SK-N-SH (cell line): ENCODE measurements around the gene CDH12. TPM values are rescaled to one million over a fixed set of nuclear protein-coding genes. Genes with fewer than 3 reads are reported as not detected.

Experiments
- CTCF ChIA-PET: fragments of 300-600, 350-600 bp; formaldehyde crosslinking; extraction: SDS; loops from one replicate; lab custom pipeline; 2021; lab: Yijun Ruan, JAX
- POLR2A ChIA-PET: fragments of 350-600 bp; sonication (Branson Sonifier 250); formaldehyde crosslinking; extraction: SDS; loops from one replicate; lab custom pipeline; 2020; ENCODE audit warnings: antibody characterized with exemption, inconsistent platforms; lab: Yijun Ruan, JAX
- DNase-seq: peaks from one replicate; pipeline ENCODE4 v3.0.0; 2012
- H2AFZ ChIP-seq: fragments of 200-600 bp; sonication (generic); 2 replicates; pipeline ENCODE4 v1.8.1; 2016; ENCODE audit warnings: antibody characterized with exemption, mild to moderate bottlenecking, low read depth
- H3F3A ChIP-seq: fragments of 200-600 bp; sonication (generic); replicated peaks from 2 replicates; pipeline ENCODE3; 2016; ENCODE audit warnings: antibody characterized with exemption, mild to moderate bottlenecking; ENCODE audit not compliant: insufficient read depth
- H3K27ac ChIP-seq, 2 experiments: fragments of 200-500 bp in 1 of 2; fragments of 200-600 bp in 1 of 2; sonication (Bioruptor generic) in 1 of 2; sonication (generic), shearing (Covaris generic) in 1 of 2; 2 replicates each; pipeline versions ENCODE4 v1.5.1 to v1.6.1; 2014 to 2016; ENCODE audit warnings: low read depth in 2 of 2, inconsistent platforms in 1 of 2, low read length in 1 of 2, mild to moderate bottlenecking in 1 of 2, mixed read lengths in 1 of 2
- H3K27me3 ChIP-seq: fragments of 200-600 bp; sonication (generic), shearing (Covaris generic); 2 replicates; pipeline ENCODE4 v1.6.1; 2016; ENCODE audit warnings: mixed run types; ENCODE audit not compliant: insufficient read depth
- H3K36me3 ChIP-seq, 2 experiments: fragments of 200-500 bp in 1 of 2; fragments of 200-600 bp in 1 of 2; sonication (Bioruptor generic) in 1 of 2; sonication (generic) in 1 of 2; replicated peaks in 1 of 2; 2 replicates each; pipeline versions ENCODE3 to v1.5.1; 2014 to 2016; ENCODE audit warnings: low read length in 1 of 2, mild to moderate bottlenecking in 1 of 2; ENCODE audit not compliant: insufficient read depth in 2 of 2, control insufficient read depth in 1 of 2
- H3K4me1 ChIP-seq, 2 experiments: fragments of 200-500 bp in 1 of 2; fragments of 200-600 bp in 1 of 2; sonication (Bioruptor generic) in 1 of 2; sonication (generic), shearing (Covaris generic) in 1 of 2; 2 replicates each; pipeline versions ENCODE4 v1.5.1 to v1.6.1; 2014 to 2016; ENCODE audit warnings: low read depth in 1 of 2, low read length in 1 of 2, mixed run types in 1 of 2; ENCODE audit not compliant: insufficient read depth in 2 of 2, control insufficient read depth in 1 of 2
- H3K4me2 ChIP-seq: fragments of 200-600 bp; sonication (generic), shearing (Covaris generic); 2 replicates; pipeline ENCODE4 v1.6.1; 2017; ENCODE audit warnings: mixed run types
- H3K4me3 ChIP-seq, 2 experiments: fragments of 200-500 bp in 1 of 2; fragments of 200-600 bp in 1 of 2; sonication (Bioruptor generic) in 1 of 2; sonication (generic), shearing (Covaris generic) in 1 of 2; 2 replicates each; pipeline versions ENCODE4 v1.5.1 to v1.8.1; 2014 to 2016; ENCODE audit warnings: low read depth in 2 of 2, inconsistent platforms in 1 of 2, low read length in 1 of 2, mild to moderate bottlenecking in 1 of 2, mixed read lengths in 1 of 2, moderate library complexity in 1 of 2
- H3K79me2 ChIP-seq: fragments of 200-600 bp; sonication (generic); 2 replicates; pipeline ENCODE4 v1.8.1; 2017; ENCODE audit warnings: mild to moderate bottlenecking; ENCODE audit not compliant: insufficient read depth
- H3K9ac ChIP-seq: fragments of 200-600 bp; sonication (generic); 2 replicates; pipeline ENCODE4 v1.6.1; 2017; ENCODE audit warnings: mixed run types
- H3K9me2 ChIP-seq: fragments of 200-600 bp; sonication (generic); 2 replicates; pipeline ENCODE4 v1.6.1; 2017; ENCODE audit warnings: mixed run types
- H3K9me3 ChIP-seq: fragments of 200-600 bp; sonication (generic); 2 replicates; pipeline ENCODE4 v1.6.1; 2017; ENCODE audit warnings: mixed run types, mild to moderate bottlenecking, moderate library complexity
- H4K20me1 ChIP-seq: fragments of 200-600 bp; sonication (generic); 2 replicates; pipeline ENCODE4 v1.6.1; 2017; ENCODE audit warnings: mild to moderate bottlenecking, mixed run types; ENCODE audit not compliant: insufficient read depth
- CTCF ChIP-seq: fragments of 200-600 bp; sonication (generic); IDR thresholded peaks from 2 replicates; pipeline ENCODE4 v1.6.1; 2017; ENCODE audit warnings: antibody characterized with exemption, mild to moderate bottlenecking, moderate library complexity
- ELF1 ChIP-seq: IDR thresholded peaks from 2 replicates; pipeline ENCODE4 v1.4.0; 2012
- EP300 ChIP-seq, 2 experiments: IDR thresholded peaks; 2 replicates each; pipeline versions ENCODE4 v1.4.0 to v1.6.1; 2012; ENCODE audit warnings: borderline replicate concordance in 1 of 2, low read depth in 1 of 2, low read length in 1 of 2
- EZH2phosphoT487 ChIP-seq: fragments of 200-600 bp; sonication (generic); IDR thresholded peaks from 2 replicates; pipeline ENCODE4 v1.6.1; 2017; ENCODE audit warnings: low read depth, mixed run types, mild to moderate bottlenecking, antibody characterized with exemption, moderate library complexity, borderline replicate concordance
- GABPA ChIP-seq: IDR thresholded peaks from 2 replicates; pipeline ENCODE4 v1.4.0; 2012; ENCODE audit warnings: low read depth, mild to moderate bottlenecking
- MEF2A ChIP-seq: IDR thresholded peaks from 2 replicates; pipeline ENCODE4 v1.4.0; 2012; ENCODE audit warnings: low read depth, borderline replicate concordance
- MXI1 ChIP-seq: IDR thresholded peaks from 2 replicates; pipeline ENCODE4 v1.6.1; 2012; ENCODE audit warnings: mild to moderate bottlenecking, low read depth, low read length, improper control_type of control experiment
- NRF1 ChIP-seq: IDR thresholded peaks from 2 replicates; pipeline ENCODE4 v1.6.1; 2012; ENCODE audit warnings: low read depth, mild to moderate bottlenecking, low read length
- POLR2AphosphoS5 ChIP-seq: IDR thresholded peaks from 2 replicates; pipeline ENCODE4 v1.6.1; 2012; ENCODE audit warnings: low read depth, low read length
- TCF12 ChIP-seq: IDR thresholded peaks from 2 replicates; pipeline ENCODE4 v1.4.0; 2012
- USF2 ChIP-seq: fragments of 150-350 bp; IDR thresholded peaks from 2 replicates; pipeline ENCODE4 v1.6.1; 2017; ENCODE audit warnings: antibody characterized with exemption, low read length, low read depth, borderline replicate concordance
- YY1 ChIP-seq: IDR thresholded peaks from 2 replicates; pipeline ENCODE4 v1.4.0; 2012; ENCODE audit warnings: low read depth, mild to moderate bottlenecking
- WGBS: methylation state at CpG from one replicate; pipeline ENCODE4 v1.1.6; 2017; ENCODE audit warnings: low lambda C conversion rate; 5-methylcytosine and 5-hydroxymethylcytosine counted together
- polyA plus RNA-seq, 3 experiments: library from polyadenylated mRNA; depleted of rRNA; stranded (reverse); fragments of >200 nt; gene quantifications; 2 replicates each; pipeline ENCODE4 v1.2.3, GENCODE V29; 2012
- TF ChIP-seq, protein P1 (sequence below): IDR thresholded peaks from 2 replicates; pipeline ENCODE4 v1.4.0; 2012; ENCODE audit warnings: low read depth

The CDH12 gene
- polyA plus RNA-seq, 1 of the 3 experiments (the other 2 are of a cell fraction), result not detected

DNA sequence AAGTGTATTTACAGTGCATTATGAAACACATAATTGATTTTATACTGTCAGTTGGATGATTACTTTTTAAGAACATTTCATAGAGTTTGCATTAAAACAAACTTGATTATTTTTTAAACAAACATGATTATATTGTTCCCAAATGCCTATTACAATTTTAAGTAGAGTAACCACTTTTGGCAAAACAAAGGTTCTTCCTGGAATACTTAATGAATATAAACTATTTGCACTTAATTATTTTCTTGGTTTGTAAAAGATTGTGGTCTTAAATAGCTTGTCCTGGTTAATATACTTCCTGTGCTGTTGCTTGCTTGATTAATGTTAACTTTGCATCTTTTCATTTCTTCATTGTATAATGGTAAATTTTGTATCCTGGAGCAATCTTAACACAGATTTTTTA is 180.0 kb downstream of the CDH12 start (continued):
- TF ChIP-seq CTCF (no peak), EZH2phosphoT487 (no peak), NRF1 (no peak)

DNA sequence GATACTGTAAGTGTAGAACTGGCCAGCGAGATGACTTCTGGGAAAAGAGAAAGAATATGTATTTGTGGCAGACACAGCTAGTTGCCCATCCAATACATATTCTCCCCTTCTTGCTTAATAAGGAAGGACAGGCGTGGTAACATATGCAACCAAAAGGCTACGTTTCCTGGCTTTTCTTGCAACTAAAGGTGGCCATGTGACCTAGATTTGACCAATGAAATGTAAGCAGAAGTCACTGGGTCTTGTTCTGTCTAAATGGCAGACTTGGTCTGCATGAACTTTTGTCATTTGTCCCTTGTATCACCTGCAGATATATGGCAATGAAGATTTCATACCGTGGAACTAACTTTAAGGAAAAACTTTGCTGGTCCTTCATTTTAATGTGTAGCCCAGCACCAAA is 183.8 kb downstream of the CDH12 start:
- no peak overlapping the region for H3K4me2 ChIP-seq
- H3K9me3 ChIP-seq, result no peaks in the 10 kb centered on the region
- no peak for DNase-seq
- H3K36me3 ChIP-seq, result no peaks in the 10 kb centered on the region
- H3K4me1 ChIP-seq, result no peaks in the 10 kb centered on the region
- H2AFZ ChIP-seq, result no peak overlapping the region
- H3K4me3 ChIP-seq, result no peak overlapping the region
- H3F3A ChIP-seq, result no peaks in the 10 kb centered on the region
- POLR2A ChIA-PET, result no interaction called here
- H3K27me3 ChIP-seq, result no peaks in the 10 kb centered on the region
- TF ChIP-seq USF2 (no peak), EP300 (IDR thresholded peaks at IDR 0.05; ENCODE audit: borderline replicate concordance in 1 of 2, low read depth in 1 of 2, low read length in 1 of 2) (no peak), MEF2A (no peak), GABPA (no peak), POLR2AphosphoS5 (no peak), ELF1 (no peak)
- TF ChIP-seq, protein P1, sequence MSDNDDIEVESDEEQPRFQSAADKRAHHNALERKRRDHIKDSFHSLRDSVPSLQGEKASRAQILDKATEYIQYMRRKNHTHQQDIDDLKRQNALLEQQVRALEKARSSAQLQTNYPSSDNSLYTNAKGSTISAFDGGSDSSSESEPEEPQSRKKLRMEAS, result no peak
- H4K20me1 ChIP-seq, result no peaks in the 10 kb centered on the region
- no peaks in the 10 kb centered on the region for H3K9me2 ChIP-seq
- CTCF ChIA-PET, result no interaction called here
- H3K9ac ChIP-seq, result no peak overlapping the region
- H3K79me2 ChIP-seq, result no peaks in the 10 kb centered on the region
- no peak overlapping the region for H3K27ac ChIP-seq
- 0% methylated on average over 4 of the region's 4 CpGs for WGBS

DNA sequence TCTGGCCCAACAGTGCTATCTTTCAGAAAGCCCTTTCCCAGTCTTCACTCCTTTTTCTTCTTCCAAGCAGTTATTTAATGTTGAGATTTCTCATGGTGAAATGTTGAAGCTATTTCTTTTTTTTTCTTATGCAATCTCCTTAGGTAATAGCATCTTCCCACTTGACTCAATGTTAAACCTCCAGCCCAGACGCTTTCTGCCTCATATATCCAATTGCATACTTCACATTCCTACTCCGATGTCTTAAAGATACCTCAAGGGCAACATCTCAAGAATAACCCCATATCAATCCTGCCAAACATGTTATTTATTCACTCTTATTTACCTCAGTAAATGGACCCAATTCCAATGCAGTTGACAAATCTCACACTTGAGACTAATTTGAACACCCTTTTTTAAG is 187.3 kb downstream of the CDH12 start:
- no peak for DNase-seq
- CTCF ChIA-PET, result no interaction called here
- TF ChIP-seq USF2 (no peak), TCF12 (no peak), YY1 (no peak), MEF2A (no peak), ELF1 (no peak), EP300 (IDR thresholded peaks at IDR 0.05; ENCODE audit: borderline replicate concordance in 1 of 2, low read depth in 1 of 2, low read length in 1 of 2) (no peak), POLR2AphosphoS5 (no peak), CTCF (no peak), MXI1 (no peak)
- TF ChIP-seq, protein P1, result no peak
- H3K9me3 ChIP-seq, result no peaks in the 10 kb centered on the region
- no peaks in the 10 kb centered on the region for H3K27me3 ChIP-seq
- no peaks in the 10 kb centered on the region for H3F3A ChIP-seq
- no peak overlapping the region for H3K27ac ChIP-seq
- H3K9ac ChIP-seq, result no peak overlapping the region
- no peak overlapping the region for H3K4me2 ChIP-seq
- no peaks in the 10 kb centered on the region for H3K36me3 ChIP-seq
- H3K79me2 ChIP-seq, result no peaks in the 10 kb centered on the region
- no peak overlapping the region for H3K4me3 ChIP-seq
- no peaks in the 10 kb centered on the region for H3K4me1 ChIP-seq
- 2% methylated on average over 2 of the region's 2 CpGs for WGBS
- H2AFZ ChIP-seq, result no peak overlapping the region
- H4K20me1 ChIP-seq, result no peaks in the 10 kb centered on the region
- POLR2A ChIA-PET, result no interaction called here
- no peaks in the 10 kb centered on the region for H3K9me2 ChIP-seq
